HEK293 (cell line): Measurements from ENCODE around the gene C20orf204.

ENCODE experiments used
- CTCF ChIA-PET: fragments of 350-600 bp; formaldehyde crosslinking; extraction: SDS; loops from one replicate; lab custom pipeline; 2021; ENCODE audit warnings: antibody characterized with exemption; lab: Yijun Ruan, JAX
- POLR2A ChIA-PET: fragments of 300-600 bp; formaldehyde crosslinking; extraction: SDS; loops from one replicate; lab custom pipeline; 2020; ENCODE audit warnings: antibody characterized with exemption, inconsistent platforms; lab: Yijun Ruan, JAX
- H3K27ac ChIP-seq: fragments of 200-500 bp; sonication (Bioruptor generic); 2 replicates; pipeline ENCODE4 v1.5.1; 2014; ENCODE audit warnings: low read depth, low read length, control low read depth, inconsistent platforms; ENCODE audit errors: extremely low read depth
- H3K36me3 ChIP-seq, 2 experiments: fragments of 200-500 bp in 1 of 2; sonication (Bioruptor generic) in 1 of 2; 1 replicate in 1 of 2; 2 replicates in 1 of 2; pipeline ENCODE4 v1.5.1; 2014 to 2017; ENCODE audit warnings: inconsistent platforms in 2 of 2, low read length in 2 of 2; ENCODE audit not compliant: control insufficient read depth in 2 of 2, insufficient read depth in 1 of 2
- H3K4me1 ChIP-seq: fragments of 200-500 bp; sonication (Bioruptor generic); 2 replicates; pipeline ENCODE4 v1.5.1; 2014; ENCODE audit warnings: mild to moderate bottlenecking, low read length, inconsistent platforms; ENCODE audit not compliant: control insufficient read depth, insufficient read depth
- H3K4me3 ChIP-seq: 2 replicates; pipeline ENCODE4 v1.5.1; 2011; ENCODE audit warnings: low read depth, mild to moderate bottlenecking, control low read depth, low read length, moderate library complexity
- H3K9me3 ChIP-seq: fragments of 200-500 bp; sonication (Bioruptor generic); 2 replicates; pipeline ENCODE4 v1.5.1; 2014; ENCODE audit warnings: low read depth, low read length, inconsistent platforms; ENCODE audit not compliant: control insufficient read depth, insufficient read depth
- GLI4 ChIP-seq: fragments of 450-650 bp; formaldehyde crosslinking; IDR thresholded peaks from 2 replicates; pipeline ENCODE4 v1.5.1; 2016; ENCODE audit warnings: missing biosample characterization, missing genetic modification characterization
- KLF1 ChIP-seq: fragments of 450-650 bp; formaldehyde crosslinking; IDR thresholded peaks from 2 replicates; pipeline ENCODE4 v1.5.1; 2016; ENCODE audit warnings: missing biosample characterization, missing genetic modification characterization
- OSR2 ChIP-seq: fragments of 450-650 bp; formaldehyde crosslinking; IDR thresholded peaks from 2 replicates; pipeline ENCODE4 v1.5.1; 2016; ENCODE audit warnings: missing biosample characterization, missing genetic modification characterization
- OVOL3 ChIP-seq: fragments of 450-650 bp; formaldehyde crosslinking; IDR thresholded peaks from 2 replicates; pipeline ENCODE4 v1.5.1; 2016; ENCODE audit warnings: missing biosample characterization, missing genetic modification characterization
- SALL2 ChIP-seq: fragments of 450-650 bp; formaldehyde crosslinking; IDR thresholded peaks from 2 replicates; pipeline ENCODE4 v1.5.0; 2017; ENCODE audit warnings: missing biosample characterization, mild to moderate bottlenecking, missing genetic modification characterization, borderline replicate concordance
- SP2 ChIP-seq: fragments of 450-650 bp; formaldehyde crosslinking; IDR thresholded peaks from 2 replicates; pipeline ENCODE4 v1.5.1; 2016; ENCODE audit warnings: missing biosample characterization, missing genetic modification characterization
- SP7 ChIP-seq: fragments of 450-650 bp; formaldehyde crosslinking; IDR thresholded peaks from 2 replicates; pipeline ENCODE4 v1.5.1; 2016; ENCODE audit warnings: missing biosample characterization, missing genetic modification characterization
- ZBTB8A ChIP-seq: fragments of 450-650 bp; formaldehyde crosslinking; IDR thresholded peaks from 2 replicates; pipeline ENCODE4 v1.5.1; 2016; ENCODE audit warnings: missing biosample characterization, missing genetic modification characterization
- ZFP69B ChIP-seq: fragments of 450-650 bp; formaldehyde crosslinking; IDR thresholded peaks from 2 replicates; pipeline ENCODE4 v1.5.1; 2016; ENCODE audit warnings: missing biosample characterization, missing genetic modification characterization
- ZNF121 ChIP-seq: fragments of 450-650 bp; formaldehyde crosslinking; IDR thresholded peaks from 2 replicates; pipeline ENCODE4 v1.5.1; 2016; ENCODE audit warnings: missing biosample characterization, missing genetic modification characterization
- ZNF148 ChIP-seq: fragments of 450-650 bp; formaldehyde crosslinking; IDR thresholded peaks from 2 replicates; pipeline ENCODE4 v1.5.0; 2017; ENCODE audit warnings: missing biosample characterization, missing genetic modification characterization, borderline replicate concordance
- ZNF239 ChIP-seq: fragments of 450-650 bp; formaldehyde crosslinking; IDR thresholded peaks from 2 replicates; pipeline ENCODE4 v1.5.1; 2016; ENCODE audit warnings: missing biosample characterization, missing genetic modification characterization
- ZNF398 ChIP-seq: fragments of 450-650 bp; formaldehyde crosslinking; IDR thresholded peaks from 2 replicates; pipeline ENCODE4 v1.5.1; 2017; ENCODE audit warnings: missing biosample characterization, missing genetic modification characterization
- ZNF501 ChIP-seq: fragments of 450-650 bp; formaldehyde crosslinking; IDR thresholded peaks from 2 replicates; pipeline ENCODE4 v1.5.1; 2016; ENCODE audit warnings: missing biosample characterization, missing genetic modification characterization
- ZNF529 ChIP-seq: fragments of 450-650 bp; formaldehyde crosslinking; IDR thresholded peaks from 2 replicates; pipeline ENCODE4 v1.5.1; 2017; ENCODE audit warnings: missing genetic modification characterization, missing biosample characterization; ENCODE audit not compliant: insufficient replicate concordance
- ZNF571 ChIP-seq: fragments of 450-650 bp; formaldehyde crosslinking; IDR thresholded peaks from 2 replicates; pipeline ENCODE4 v1.5.0; 2017; ENCODE audit warnings: missing biosample characterization, missing genetic modification characterization
- ZNF585B ChIP-seq: fragments of 450-650 bp; formaldehyde crosslinking; IDR thresholded peaks from 2 replicates; pipeline ENCODE4 v1.5.1; 2016; ENCODE audit warnings: missing biosample characterization, missing genetic modification characterization
- ZNF768 ChIP-seq: fragments of 450-650 bp; formaldehyde crosslinking; IDR thresholded peaks from 2 replicates; pipeline ENCODE4 v1.5.1; 2018; ENCODE audit warnings: missing biosample characterization, mild to moderate bottlenecking, missing genetic modification characterization
- ZNF785 ChIP-seq: fragments of 450-650 bp; formaldehyde crosslinking; IDR thresholded peaks from 2 replicates; pipeline ENCODE4 v1.5.1; 2016; ENCODE audit warnings: missing biosample characterization, missing genetic modification characterization
- TF ChIP-seq, protein P1 (sequence below): fragments of 450-650 bp; formaldehyde crosslinking; conservative IDR thresholded peaks from 2 replicates; pipeline ENCODE4 v1.5.1; 2016; ENCODE audit warnings: low read depth, missing biosample characterization, missing genetic modification characterization
- TF ChIP-seq, protein P2 (sequence below): fragments of 450-650 bp; formaldehyde crosslinking; IDR thresholded peaks from 2 replicates; pipeline ENCODE4 v1.5.1; 2017; ENCODE audit warnings: missing biosample characterization, missing genetic modification characterization

The C20orf204 gene

GRCh38 chr20:64025101-64025825 is 10.7 kb upstream of the C20orf204 start (continued):
- TF ChIP-seq, protein P1, sequence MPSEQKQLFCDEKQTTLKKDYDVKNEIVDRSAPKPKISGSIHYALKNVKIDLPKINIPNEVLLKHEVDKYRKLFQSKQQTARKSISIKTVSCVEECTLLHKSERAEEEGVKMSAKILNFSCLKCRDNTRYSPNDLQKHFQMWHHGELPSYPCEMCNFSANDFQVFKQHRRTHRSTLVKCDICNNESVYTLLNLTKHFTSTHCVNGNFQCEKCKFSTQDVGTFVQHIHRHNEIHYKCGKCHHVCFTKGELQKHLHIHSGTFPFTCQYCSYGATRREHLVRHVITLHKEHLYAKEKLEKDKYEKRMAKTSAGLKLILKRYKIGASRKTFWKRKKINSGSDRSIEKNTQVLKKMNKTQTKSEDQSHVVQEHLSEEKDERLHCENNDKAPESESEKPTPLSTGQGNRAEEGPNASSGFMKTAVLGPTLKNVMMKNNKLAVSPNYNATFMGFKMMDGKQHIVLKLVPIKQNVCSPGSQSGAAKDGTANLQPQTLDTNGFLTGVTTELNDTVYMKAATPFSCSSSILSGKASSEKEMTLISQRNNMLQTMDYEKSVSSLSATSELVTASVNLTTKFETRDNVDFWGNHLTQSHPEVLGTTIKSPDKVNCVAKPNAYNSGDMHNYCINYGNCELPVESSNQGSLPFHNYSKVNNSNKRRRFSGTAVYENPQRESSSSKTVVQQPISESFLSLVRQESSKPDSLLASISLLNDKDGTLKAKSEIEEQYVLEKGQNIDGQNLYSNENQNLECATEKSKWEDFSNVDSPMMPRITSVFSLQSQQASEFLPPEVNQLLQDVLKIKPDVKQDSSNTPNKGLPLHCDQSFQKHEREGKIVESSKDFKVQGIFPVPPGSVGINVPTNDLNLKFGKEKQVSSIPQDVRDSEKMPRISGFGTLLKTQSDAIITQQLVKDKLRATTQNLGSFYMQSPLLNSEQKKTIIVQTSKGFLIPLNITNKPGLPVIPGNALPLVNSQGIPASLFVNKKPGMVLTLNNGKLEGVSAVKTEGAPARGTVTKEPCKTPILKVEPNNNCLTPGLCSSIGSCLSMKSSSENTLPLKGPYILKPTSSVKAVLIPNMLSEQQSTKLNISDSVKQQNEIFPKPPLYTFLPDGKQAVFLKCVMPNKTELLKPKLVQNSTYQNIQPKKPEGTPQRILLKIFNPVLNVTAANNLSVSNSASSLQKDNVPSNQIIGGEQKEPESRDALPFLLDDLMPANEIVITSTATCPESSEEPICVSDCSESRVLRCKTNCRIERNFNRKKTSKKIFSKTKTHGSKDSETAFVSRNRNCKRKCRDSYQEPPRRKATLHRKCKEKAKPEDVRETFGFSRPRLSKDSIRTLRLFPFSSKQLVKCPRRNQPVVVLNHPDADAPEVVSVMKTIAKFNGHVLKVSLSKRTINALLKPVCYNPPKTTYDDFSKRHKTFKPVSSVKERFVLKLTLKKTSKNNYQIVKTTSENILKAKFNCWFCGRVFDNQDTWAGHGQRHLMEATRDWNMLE = no peak
- TF ChIP-seq ZNF148 (tag by site-specific recombination) (no peak), ZNF239 (no peak), ZNF121 (tag by site-specific recombination) (no peak), ZNF398 (tag by site-specific recombination) (no peak), ZNF529 (tag by site-specific recombination) (no peak), SP2 (tag by site-specific recombination) (no peak), ZNF585B (tag by site-specific recombination) (no peak), ZNF501 (no peak), SALL2 (tag by site-specific recombination) (no peak), ZNF768 (tag by site-specific recombination) (no peak), OVOL3 (tag by site-specific recombination) (no peak), ZFP69B (tag by site-specific recombination) (no peak), SP7 (tag by site-specific recombination) (no peak), GLI4 (tag by site-specific recombination) (no peak), ZBTB8A (no peak)

DNA sequence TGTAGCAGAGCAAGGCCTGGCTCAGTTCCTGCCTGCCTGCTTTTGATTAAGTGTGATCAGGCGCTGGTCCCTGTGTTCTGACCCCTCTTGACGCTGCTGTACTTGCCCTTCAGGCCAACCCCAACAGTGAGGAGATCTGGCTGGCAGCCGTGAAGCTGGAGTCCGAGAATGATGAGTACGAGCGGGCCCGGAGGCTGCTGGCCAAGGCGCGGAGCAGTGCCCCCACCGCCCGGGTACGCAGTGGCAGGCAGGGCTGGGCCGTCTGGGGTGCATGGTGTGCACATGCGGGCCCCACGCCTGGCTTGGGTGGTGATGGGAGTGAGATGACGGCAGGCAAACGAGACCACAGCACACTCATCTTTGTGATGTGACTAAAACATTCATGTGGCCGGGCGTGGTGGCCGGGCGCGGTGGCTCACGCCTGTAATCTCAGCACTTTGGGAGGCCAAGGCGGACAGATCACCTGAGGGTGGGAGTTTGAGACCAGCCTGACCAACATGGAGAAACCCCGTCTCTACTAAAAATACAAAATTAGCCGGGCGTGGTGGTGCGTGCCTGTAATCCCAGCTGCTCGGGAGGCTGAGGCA is 10.1 kb upstream of the C20orf204 start:
- Histone ChIP-seq H3K36me3 (peaks cover 0 to 98% of the 10 kb centered on the region in 2 experiments; a peak in 2 of 3 replicates), H3K9me3 (no peaks in the 10 kb centered on the region), H3K27ac (no peak overlapping the region), H3K4me3 (no peak overlapping the region), H3K4me1 (peaks cover 9% of the 10 kb centered on the region)
- TF ChIP-seq ZNF785 (tag by site-specific recombination) (no peak), ZNF571 (no peak), OSR2 (tag by site-specific recombination) (no peak), KLF1 (peak; percentile 53; the same call in 1 of the 2 replicates)
- TF ChIP-seq, protein P2, sequence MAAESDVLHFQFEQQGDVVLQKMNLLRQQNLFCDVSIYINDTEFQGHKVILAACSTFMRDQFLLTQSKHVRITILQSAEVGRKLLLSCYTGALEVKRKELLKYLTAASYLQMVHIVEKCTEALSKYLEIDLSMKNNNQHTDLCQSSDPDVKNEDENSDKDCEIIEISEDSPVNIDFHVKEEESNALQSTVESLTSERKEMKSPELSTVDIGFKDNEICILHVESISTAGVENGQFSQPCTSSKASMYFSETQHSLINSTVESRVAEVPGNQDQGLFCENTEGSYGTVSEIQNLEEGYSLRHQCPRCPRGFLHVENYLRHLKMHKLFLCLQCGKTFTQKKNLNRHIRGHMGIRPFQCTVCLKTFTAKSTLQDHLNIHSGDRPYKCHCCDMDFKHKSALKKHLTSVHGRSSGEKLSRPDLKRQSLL (tag by site-specific recombination) = no peak
- POLR2A ChIA-PET = interaction anchor here (0.7 kb wide), 1 partner anchor 233 kb away, joined by 3 read pairs; no protein-coding TSS in a partner anchor
- CTCF ChIA-PET = no interaction called here
